Hepatocyte (in vitro differentiated cells): ENCODE data around the gene USP22. TPM values are rescaled to one million over a fixed set of nuclear protein-coding genes. Genes with fewer than 3 reads are reported as not detected.
A peak's percentile ranks its signal among the peaks of the same experiment; 100 is the strongest.

Experiments
- DNase-seq: peaks from one replicate; pipeline ENCODE4 v3.0.0-alpha.2; 2016; ENCODE audit warnings: low spot score
- H2AFZ ChIP-seq: fragments of 200-600 bp; sonication (generic); 2 replicates; pipeline ENCODE4 v1.6.0; 2016; ENCODE audit warnings: antibody characterized with exemption, mild to moderate bottlenecking
- H3K27ac ChIP-seq: fragments of 200-600 bp; sonication (generic); 2 replicates; pipeline ENCODE4 v1.5.1; 2016; ENCODE audit warnings: mild to moderate bottlenecking
- H3K27me3 ChIP-seq: fragments of 200-600 bp; sonication (generic); 2 replicates; pipeline ENCODE4 v1.6.1; 2016
- H3K36me3 ChIP-seq: fragments of 200-600 bp; sonication (generic); replicated peaks from 2 replicates; pipeline ENCODE4 v1.5.1; 2016; ENCODE audit warnings: low read depth; ENCODE audit not compliant: insufficient read depth
- H3K4me1 ChIP-seq: fragments of 200-600 bp; sonication (generic); 2 replicates; pipeline ENCODE4 v1.5.1; 2016; ENCODE audit warnings: mild to moderate bottlenecking, moderate library complexity; ENCODE audit not compliant: insufficient read depth
- H3K4me2 ChIP-seq: fragments of 200-600 bp; sonication (generic); 2 replicates; pipeline ENCODE4 v1.6.0; 2016
- H3K4me3 ChIP-seq: fragments of 200-600 bp; sonication (generic); 2 replicates; pipeline ENCODE4 v1.5.1; 2016; ENCODE audit warnings: mild to moderate bottlenecking
- H3K79me2 ChIP-seq: fragments of 200-600 bp; sonication (generic); 2 replicates; pipeline ENCODE4 v1.6.0; 2017; ENCODE audit warnings: mild to moderate bottlenecking
- H3K9me2 ChIP-seq: fragments of 200-600 bp; sonication (generic); replicated peaks from 2 replicates; pipeline ENCODE4 v1.6.0; 2017; ENCODE audit warnings: mild to moderate bottlenecking; ENCODE audit not compliant: insufficient read depth
- H3K9me3 ChIP-seq: fragments of 200-600 bp; sonication (generic); 2 replicates; pipeline ENCODE4 v1.5.1; 2016; ENCODE audit warnings: low read depth, mild to moderate bottlenecking
- H4K20me1 ChIP-seq: fragments of 200-600 bp; sonication (generic); 2 replicates; pipeline ENCODE4 v1.6.0; 2016; ENCODE audit warnings: mild to moderate bottlenecking; ENCODE audit not compliant: insufficient read depth, poor library complexity, severe bottlenecking
- EZH2 ChIP-seq: fragments of 200-600 bp; sonication (generic); IDR thresholded peaks from 2 replicates; pipeline ENCODE4 v1.6.1; 2016; ENCODE audit warnings: antibody characterized with exemption, mild to moderate bottlenecking, borderline replicate concordance
- EZH2phosphoT487 ChIP-seq: fragments of 200-600 bp; sonication (generic); IDR thresholded peaks from one replicate; pipeline ENCODE4 v1.6.1; 2018; ENCODE audit warnings: antibody characterized with exemption, mild to moderate bottlenecking, low read depth, moderate library complexity; ENCODE audit not compliant: unreplicated experiment, severe bottlenecking
- WGBS: methylation state at CpG from one replicate; pipeline ENCODE4 v1.1.6; 2016; ENCODE audit warnings: low lambda C conversion rate; ENCODE audit errors: missing lambda C conversion rate; 5-methylcytosine and 5-hydroxymethylcytosine counted together
- polyA plus RNA-seq: library from polyadenylated mRNA; unstranded; fragments of >200 nt; fragmentation: Nextera tagmentation; extraction: Ambion mirVana; gene quantifications from 2 replicates; pipeline ENCODE4 v1.2.1, GENCODE V29; 2016
- total RNA-seq: library from RNA; depleted of rRNA; stranded (reverse); fragments of >200 nt; gene quantifications from 2 replicates; pipeline ENCODE4 v1.2.3, GENCODE V29; 2014
- TF ChIP-seq, protein P1 (sequence below): fragments of 200-600 bp; sonication (generic); IDR thresholded peaks from 2 replicates; pipeline ENCODE4 v1.5.1; 2016; ENCODE audit warnings: antibody characterized with exemption, mild to moderate bottlenecking; ENCODE audit not compliant: poor library complexity

The USP22 gene
- total and polyA plus RNA-seq, 2 experiments from 2014 or later, result 84.0 to 157 TPM

DNA sequence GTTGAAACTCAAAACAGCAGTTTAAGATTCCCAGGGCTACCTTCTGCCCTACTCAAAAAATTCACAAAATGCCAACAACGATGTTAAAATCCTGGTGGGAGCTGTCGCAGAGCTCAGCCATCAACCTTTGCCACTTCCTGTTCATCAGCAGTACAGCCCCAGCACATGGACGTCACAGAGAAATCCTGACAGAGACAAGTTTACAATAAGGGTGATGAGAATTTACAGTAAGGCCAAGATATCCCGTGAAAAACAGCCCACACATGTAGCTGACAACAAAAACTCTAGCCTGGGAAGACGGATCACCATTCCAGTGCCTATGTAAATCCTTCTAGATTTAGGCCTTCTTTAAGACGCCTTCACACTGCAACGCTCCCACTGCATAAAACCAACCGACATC is 18.8 kb downstream of the USP22 start:
- no peaks in the 10 kb centered on the region for H3K36me3 ChIP-seq
- H3K4me2 ChIP-seq, result no peak overlapping the region
- peaks cover 100% of the 10 kb centered on the region for H3K79me2 ChIP-seq
- WGBS, result 61% methylated on average over 8 of the region's 8 CpGs
- TF ChIP-seq EZH2phosphoT487 (no peak), EZH2 (no peak)
- TF ChIP-seq, protein P1, sequence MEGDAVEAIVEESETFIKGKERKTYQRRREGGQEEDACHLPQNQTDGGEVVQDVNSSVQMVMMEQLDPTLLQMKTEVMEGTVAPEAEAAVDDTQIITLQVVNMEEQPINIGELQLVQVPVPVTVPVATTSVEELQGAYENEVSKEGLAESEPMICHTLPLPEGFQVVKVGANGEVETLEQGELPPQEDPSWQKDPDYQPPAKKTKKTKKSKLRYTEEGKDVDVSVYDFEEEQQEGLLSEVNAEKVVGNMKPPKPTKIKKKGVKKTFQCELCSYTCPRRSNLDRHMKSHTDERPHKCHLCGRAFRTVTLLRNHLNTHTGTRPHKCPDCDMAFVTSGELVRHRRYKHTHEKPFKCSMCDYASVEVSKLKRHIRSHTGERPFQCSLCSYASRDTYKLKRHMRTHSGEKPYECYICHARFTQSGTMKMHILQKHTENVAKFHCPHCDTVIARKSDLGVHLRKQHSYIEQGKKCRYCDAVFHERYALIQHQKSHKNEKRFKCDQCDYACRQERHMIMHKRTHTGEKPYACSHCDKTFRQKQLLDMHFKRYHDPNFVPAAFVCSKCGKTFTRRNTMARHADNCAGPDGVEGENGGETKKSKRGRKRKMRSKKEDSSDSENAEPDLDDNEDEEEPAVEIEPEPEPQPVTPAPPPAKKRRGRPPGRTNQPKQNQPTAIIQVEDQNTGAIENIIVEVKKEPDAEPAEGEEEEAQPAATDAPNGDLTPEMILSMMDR, result no peak
- H3K27ac ChIP-seq, result peak overlapping the region; percentile 31
- H3K9me3 ChIP-seq, result no peaks in the 10 kb centered on the region
- H3K4me3 ChIP-seq, result no peak overlapping the region
- H2AFZ ChIP-seq, result no peak overlapping the region
- no peaks in the 10 kb centered on the region for H3K27me3 ChIP-seq
- H3K4me1 ChIP-seq, result peaks cover 5% of the 10 kb centered on the region
- no peaks in the 10 kb centered on the region for H3K9me2 ChIP-seq
- peaks cover 100% of the 10 kb centered on the region for H4K20me1 ChIP-seq
- no peak for DNase-seq

DNA sequence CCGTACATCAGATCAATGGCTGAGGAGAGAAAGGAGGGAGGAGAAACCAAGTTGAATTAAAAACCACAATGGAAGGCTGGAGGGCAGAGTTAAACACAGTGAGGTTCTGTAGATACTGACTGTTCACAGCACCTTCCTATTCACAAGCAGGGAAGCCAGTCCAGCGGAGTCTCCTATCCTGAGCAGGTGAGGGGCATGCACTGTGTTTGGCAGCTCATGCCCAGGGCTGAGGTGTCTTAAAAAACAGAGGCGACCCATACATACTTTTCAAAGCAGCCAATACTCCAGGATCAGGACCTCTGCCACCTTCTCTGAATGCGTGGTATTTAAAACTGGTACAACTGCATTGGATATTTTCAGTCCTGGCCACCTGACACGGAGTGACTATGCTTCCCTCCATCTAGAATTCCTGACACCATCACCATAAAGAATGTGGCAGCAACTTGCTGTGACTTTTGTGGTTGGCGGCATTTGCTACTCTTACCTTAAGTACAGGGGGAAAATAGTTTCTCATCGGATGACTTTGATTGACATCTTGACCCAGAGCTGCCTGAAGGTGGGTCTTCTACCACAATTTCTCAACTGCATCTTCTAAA is 21.5 kb downstream of the USP22 start:
- Histone ChIP-seq H3K9me3 (no peaks in the 10 kb centered on the region), H3K27me3 (no peaks in the 10 kb centered on the region), H2AFZ (no peak overlapping the region), H3K4me2 (no peak overlapping the region), H3K4me3 (no peak overlapping the region), H3K9me2 (no peaks in the 10 kb centered on the region), H3K79me2 (peaks cover 100% of the 10 kb centered on the region), H3K36me3 (no peaks in the 10 kb centered on the region), H4K20me1 (peaks cover 100% of the 10 kb centered on the region), H3K27ac (no peak overlapping the region), H3K4me1 (no peaks in the 10 kb centered on the region)
- no peak for DNase-seq
- no peak for TF ChIP-seq EZH2phosphoT487
- TF ChIP-seq, protein P1, result no peak
- TF ChIP-seq EZH2, result no peak
- WGBS, result 89% methylated on average over 7 of the region's 7 CpGs

DNA sequence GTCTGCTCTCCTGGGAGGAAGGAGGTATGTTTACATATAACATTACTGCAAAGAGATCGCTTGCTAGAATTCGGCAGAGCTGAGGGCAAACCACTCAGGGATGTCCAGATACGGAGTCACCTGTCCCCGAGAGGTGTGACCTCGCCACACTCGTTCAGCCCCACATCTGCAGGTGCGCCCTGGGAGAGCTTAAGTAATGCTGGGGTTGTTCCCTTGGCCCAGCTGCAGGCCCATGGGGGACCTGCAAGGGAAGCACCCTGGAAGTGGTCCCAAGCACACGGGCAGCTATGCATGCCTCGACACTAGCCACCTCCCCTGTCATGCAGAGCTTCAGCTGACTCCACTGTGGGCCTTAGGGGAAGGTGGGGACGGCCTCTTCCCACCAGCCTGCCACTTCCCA is 22.2 kb downstream of the USP22 start:
- H3K27me3 ChIP-seq, result no peaks in the 10 kb centered on the region
- H3K36me3 ChIP-seq, result no peaks in the 10 kb centered on the region
- no peak overlapping the region for H3K4me3 ChIP-seq
- peaks cover 100% of the 10 kb centered on the region for H4K20me1 ChIP-seq
- H2AFZ ChIP-seq, result no peak overlapping the region
- 90% methylated on average over 10 of the region's 10 CpGs for WGBS
- no peaks in the 10 kb centered on the region for H3K4me1 ChIP-seq
- no peak overlapping the region for H3K4me2 ChIP-seq
- peaks cover 100% of the 10 kb centered on the region for H3K79me2 ChIP-seq
- no peak overlapping the region for H3K27ac ChIP-seq
- no peaks in the 10 kb centered on the region for H3K9me2 ChIP-seq
- no peaks in the 10 kb centered on the region for H3K9me3 ChIP-seq
- TF ChIP-seq EZH2 (no peak), EZH2phosphoT487 (no peak)
- TF ChIP-seq, protein P1, result no peak
- no peak for DNase-seq
